GM12878 (cell line): ENCODE results near the gene TRAF3IP3. TPM values are rescaled to one million over a fixed set of nuclear protein-coding genes. Genes with fewer than 3 reads are reported as not detected.
A peak's percentile ranks its signal among the peaks of the same experiment; 100 is the strongest.

Source experiments
- ATAC-seq: fragments of 200-7000 bp; cut with Tn5 transposase; 3 replicates; pipeline ENCODE4 v1.9.1; 2020; ENCODE audit warnings: mild to moderate bottlenecking, moderate library complexity
- BruUV-seq: library from RNA; stranded (reverse); fragments of 400-500 nt; replicated peaks from 2 replicates; lab custom pipeline; 2021; lab: Mats Ljungman, UMichigan
- CTCF ChIA-PET: fragments of 300-600 bp; sonication (Branson Sonifier 250); formaldehyde crosslinking; extraction: SDS; loops from one replicate; lab custom pipeline; 2021; ENCODE audit warnings: inconsistent platforms; lab: Yijun Ruan, JAX
- POLR2A ChIA-PET: fragments of 350-600 bp; formaldehyde crosslinking; extraction: SDS; loops from one replicate; lab custom pipeline; 2021; ENCODE audit warnings: inconsistent platforms; lab: Charles Lee
- RAD21 ChIA-PET: fragments of 300-600 bp; sonication (Branson Sonifier 250); formaldehyde crosslinking; loops from one replicate; lab custom pipeline; 2023; ENCODE audit warnings: antibody characterized with exemption; ENCODE audit not compliant: unreplicated experiment; lab: Charles Lee
- SMC1A ChIA-PET: fragments of 300-600 bp; sonication (Branson Sonifier 250); formaldehyde crosslinking; loops from one replicate; lab custom pipeline; 2023; ENCODE audit not compliant: unreplicated experiment, uncharacterized antibody; lab: Charles Lee
- DNase-seq: peaks from one replicate; pipeline ENCODE4 v3.0.0-alpha.2; 2011; ENCODE audit warnings: low read depth, low spot score
- FAIRE-seq: peaks from 3 replicates; lab custom pipeline; 2011; peaks lifted over from hg19 to GRCh38; lab: Jason Lieb, UNC
- H2AFZ ChIP-seq: 2 replicates; pipeline ENCODE4 v1.6.0; 2011; ENCODE audit warnings: low read depth, low read length, control low read depth; ENCODE audit not compliant: control insufficient read depth
- H3K27ac ChIP-seq: 2 replicates; pipeline ENCODE4 v1.5.1; 2011; ENCODE audit warnings: control low read depth; ENCODE audit not compliant: control insufficient read depth, insufficient read depth
- H3K27me3 ChIP-seq, 2 experiments: replicated peaks in 1 of 2; 2 replicates each; pipeline versions ENCODE4 v1.6.0 to v1.6.1; 2011; ENCODE audit warnings: low read length in 1 of 2; ENCODE audit not compliant: control insufficient read depth in 2 of 2, insufficient read depth in 2 of 2
- H3K36me3 ChIP-seq, 2 experiments: 2 replicates each; pipeline ENCODE4 v1.5.1; 2011; ENCODE audit warnings: low read length in 1 of 2; ENCODE audit not compliant: control insufficient read depth in 2 of 2, insufficient read depth in 2 of 2
- H3K4me1 ChIP-seq: 2 replicates; pipeline ENCODE4 v1.6.1; 2011; ENCODE audit warnings: mild to moderate bottlenecking, low read length, moderate library complexity, mixed read lengths; ENCODE audit not compliant: control insufficient read depth, insufficient read depth
- H3K4me2 ChIP-seq: 2 replicates; pipeline ENCODE4 v1.6.0; 2011; ENCODE audit warnings: control low read depth; ENCODE audit not compliant: control insufficient read depth, insufficient read depth
- H3K4me3 ChIP-seq: fragments of 200-600 bp; sonication (generic); 2 replicates; pipeline ENCODE4 v1.5.1; 2016
- H3K79me2 ChIP-seq: 2 replicates; pipeline ENCODE4 v1.6.0; 2011; ENCODE audit warnings: low read length; ENCODE audit not compliant: control insufficient read depth, insufficient read depth
- H3K9ac ChIP-seq: 2 replicates; pipeline ENCODE4 v1.8.0; 2011; ENCODE audit warnings: low read length, control low read depth, mixed read lengths; ENCODE audit not compliant: control insufficient read depth, insufficient read depth
- H3K9me3 ChIP-seq: replicated peaks from 3 replicates; pipeline ENCODE4 v1.5.1; 2011; ENCODE audit warnings: mild to moderate bottlenecking, low read length; ENCODE audit not compliant: control insufficient read depth, insufficient read depth
- H4K20me1 ChIP-seq: 2 replicates; pipeline ENCODE4 v1.6.0; 2011; ENCODE audit not compliant: control insufficient read depth, insufficient read depth
- ATF2 ChIP-seq: IDR thresholded peaks from 2 replicates; pipeline ENCODE4 v1.6.1; 2012; ENCODE audit warnings: low read length, inconsistent platforms
- ATF7 ChIP-seq: fragments of 450-650 bp; IDR thresholded peaks from 2 replicates; pipeline ENCODE4 v1.6.1; 2016; ENCODE audit warnings: low read depth, mild to moderate bottlenecking
- BACH1 ChIP-seq: fragments of 450-650 bp; IDR thresholded peaks from 2 replicates; pipeline ENCODE4 v1.6.1; 2017; ENCODE audit warnings: mild to moderate bottlenecking, borderline replicate concordance
- DPF2 ChIP-seq: fragments of 450-650 bp; IDR thresholded peaks from 2 replicates; pipeline ENCODE4 v1.6.1; 2017; ENCODE audit warnings: mild to moderate bottlenecking
- ETV6 ChIP-seq, 2 experiments: fragments of 450-650 bp in 1 of 2; IDR thresholded peaks in 1 of 2; conservative IDR thresholded peaks in 1 of 2; 2 replicates each; pipeline ENCODE4 v1.6.1; 2014; ENCODE audit warnings: antibody characterized with exemption in 1 of 2, borderline replicate concordance in 1 of 2, low read depth in 1 of 2, mild to moderate bottlenecking in 1 of 2, moderate library complexity in 1 of 2
- IKZF1 ChIP-seq: fragments of 450-650 bp; conservative IDR thresholded peaks from 2 replicates; pipeline ENCODE4 v1.6.1; 2017; ENCODE audit warnings: antibody characterized with exemption, mild to moderate bottlenecking
- MEF2A ChIP-seq: IDR thresholded peaks from 2 replicates; pipeline ENCODE4 v1.6.1; 2011; ENCODE audit warnings: low read depth, mild to moderate bottlenecking, low read length, moderate library complexity; ENCODE audit not compliant: insufficient read depth
- MEF2B ChIP-seq: fragments of 450-650 bp; IDR thresholded peaks from 2 replicates; pipeline ENCODE4 v1.6.1; 2018; ENCODE audit warnings: mild to moderate bottlenecking, moderate library complexity; ENCODE audit not compliant: partially characterized antibody, poor library complexity, severe bottlenecking
- MTA3 ChIP-seq: IDR thresholded peaks from 2 replicates; pipeline ENCODE4 v1.6.1; 2012; ENCODE audit warnings: low read length, inconsistent platforms, borderline replicate concordance
- NR2F1 ChIP-seq: fragments of 450-650 bp; conservative IDR thresholded peaks from 2 replicates; pipeline ENCODE4 v1.6.1; 2017; ENCODE audit warnings: mild to moderate bottlenecking
- PKNOX1 ChIP-seq: fragments of 450-650 bp; IDR thresholded peaks from 2 replicates; pipeline ENCODE4 v1.6.1; 2016; ENCODE audit warnings: mild to moderate bottlenecking
- RUNX3 ChIP-seq: IDR thresholded peaks from 2 replicates; pipeline ENCODE4 v1.6.1; 2012; ENCODE audit warnings: low read length, inconsistent platforms
- STAT3 ChIP-seq: IDR thresholded peaks from 2 replicates; pipeline ENCODE4 v1.6.1; 2011; ENCODE audit warnings: low read depth, low read length, improper control_type of control experiment
- ZNF24 ChIP-seq: fragments of 450-650 bp; IDR thresholded peaks from 2 replicates; pipeline ENCODE4 v1.6.1; 2017; ENCODE audit warnings: antibody characterized with exemption, mild to moderate bottlenecking
- WGBS: methylation state at CpG from one replicate; pipeline ENCODE4 v1.1.6; 2016; ENCODE audit warnings: low lambda C conversion rate; ENCODE audit not compliant: insufficient replicate concordance, insufficient coverage; ENCODE audit errors: missing lambda C conversion rate; 5-methylcytosine and 5-hydroxymethylcytosine counted together
- in situ Hi-C: fragments of 300-500 bp; cut with MboI; formaldehyde crosslinking; loops from 9 replicates; pipeline ENCODE4 v1.14.3; 2018; ENCODE audit warnings: mixed read lengths
- intact Hi-C: fragments of 100-400 bp; cut with micrococcal nuclease; formaldehyde crosslinking; loops from one replicate; pipeline ENCODE4 v1.14.2; 2022; ENCODE audit not compliant: unreplicated experiment
- polyA plus RNA-seq, 11 experiments: library from polyadenylated mRNA; depleted of rRNA in 4 of 11; unstranded in 6 of 11; stranded (reverse) in 5 of 11; fragments of >200 nt; fragmentation: Nextera tagmentation in 4 of 11; fragmentation: Illumina TruSeq in 1 of 11; extraction: Ambion mirVana in 4 of 11; extraction: Trizol in 1 of 11; gene quantifications; 1 replicate in 1 of 11; 2 replicates in 10 of 11; pipeline versions ENCODE4 v1.2.1 to v1.2.3, GENCODE V29; 2011 to 2016; ENCODE audit warnings: inconsistent platforms in 2 of 11, missing spikeins in 2 of 11, low read depth in 1 of 11
- total RNA-seq, 4 experiments: library from RNA; depleted of rRNA in 3 of 4; stranded (reverse); fragments of >200 nt in 3 of 4; fragmentation: Illumina TruSeq in 1 of 4; extraction: Trizol in 1 of 4; gene quantifications; 2 replicates each; pipeline versions ENCODE4 v1.2.1 to v1.2.3, GENCODE V29; 2013 to 2021
- TF ChIP-seq, protein P1 (sequence below): fragments of 450-650 bp; IDR thresholded peaks from 2 replicates; pipeline ENCODE4 v1.6.1; 2017; ENCODE audit warnings: low read depth, mild to moderate bottlenecking, moderate library complexity

The TRAF3IP3 gene
- total and polyA plus RNA-seq, 10 of the 15 experiments (the other 5 are each of a cell fraction or from before 2014, with no cell fraction given): 61.6 to 121 (median 96.5) TPM

GRCh38 chr1:209723756-209724693 is 31.8 kb upstream of the TRAF3IP3 start:
- WGBS: 0% methylated on average over 3 of the region's 3 CpGs
- Histone ChIP-seq H4K20me1 (no peaks in the 10 kb centered on the region), H3K4me2 (no peak overlapping the region), H3K36me3 (no peaks in the 10 kb centered on the region), H3K27me3 (no peaks in the 10 kb centered on the region), H2AFZ (no peak overlapping the region), H3K4me1 (no peaks in the 10 kb centered on the region; the same call in 1 of the 2 replicates), H3K27ac (no peak overlapping the region), H3K9ac (no peak overlapping the region), H3K79me2 (no peaks in the 10 kb centered on the region), H3K4me3 (no peak overlapping the region), H3K9me3 (no peaks in the 10 kb centered on the region)
- no peak for DNase-seq
- peak; percentile 72 for ATAC-seq
- no peak for FAIRE-seq
- ChIA-PET CTCF (interaction anchor here (0.7 to 1.9 kb wide), 10 partner anchors 12 to 157 kb away, joined by 3 to 9 read pairs (median 3); no protein-coding TSS in a partner anchor), POLR2A (interaction anchor here (0.7 kb wide), 1 partner anchor 26 kb away, joined by 3 read pairs; no protein-coding TSS in a partner anchor), RAD21 (interaction anchor here (0.9 to 1.7 kb wide), 5 partner anchors 12 to 157 kb away, joined by 3 to 6 read pairs (median 5); no protein-coding TSS in a partner anchor), SMC1A (interaction anchor here (0.6 to 3.0 kb wide), 10 partner anchors 10 to 1759 kb away, joined by 3 to 14 read pairs (median 4); partner anchors contain the start of genes HSD11B1 and TRAF3IP3)
- intact Hi-C loops (no loop called here), in situ Hi-C loops (no loop called here)
- no TSS peak for BruUV-seq
- TF ChIP-seq MTA3 (0 out of 2 replicates have a peak, but pooled peaks have one; percentile 61), ATF2 (peak; percentile 47; the same call in 1 of the 2 replicates), MEF2A (0 out of 2 replicates have a peak, but pooled peaks have one; percentile 7), BACH1 (no peak), STAT3 (no peak), ETV6 (conservative IDR thresholded peaks at IDR 0.05 in 1 of 2, IDR thresholded peaks at IDR 0.05 in 1 of 2; ENCODE audit: borderline replicate concordance in 1 of 2, low read depth in 1 of 2) (no peak), DPF2 (peak; percentile 40; the same call in 1 of the 2 replicates), ATF7 (peak; percentile 43; the same call in 1 of the 2 replicates), ZNF24 (no peak), MEF2B (no peak), RUNX3 (peak; percentile 72), PKNOX1 (0 out of 2 replicates have a peak, but pooled peaks have one; percentile 11), NR2F1 (0 out of 2 replicates have a peak, but pooled peaks have one; percentile 28), IKZF1 (peak; percentile 87)
- TF ChIP-seq, protein P1, sequence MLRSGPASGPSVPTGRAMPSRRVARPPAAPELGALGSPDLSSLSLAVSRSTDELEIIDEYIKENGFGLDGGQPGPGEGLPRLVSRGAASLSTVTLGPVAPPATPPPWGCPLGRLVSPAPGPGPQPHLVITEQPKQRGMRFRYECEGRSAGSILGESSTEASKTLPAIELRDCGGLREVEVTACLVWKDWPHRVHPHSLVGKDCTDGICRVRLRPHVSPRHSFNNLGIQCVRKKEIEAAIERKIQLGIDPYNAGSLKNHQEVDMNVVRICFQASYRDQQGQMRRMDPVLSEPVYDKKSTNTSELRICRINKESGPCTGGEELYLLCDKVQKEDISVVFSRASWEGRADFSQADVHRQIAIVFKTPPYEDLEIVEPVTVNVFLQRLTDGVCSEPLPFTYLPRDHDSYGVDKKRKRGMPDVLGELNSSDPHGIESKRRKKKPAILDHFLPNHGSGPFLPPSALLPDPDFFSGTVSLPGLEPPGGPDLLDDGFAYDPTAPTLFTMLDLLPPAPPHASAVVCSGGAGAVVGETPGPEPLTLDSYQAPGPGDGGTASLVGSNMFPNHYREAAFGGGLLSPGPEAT: peak; percentile 35; the same call in 1 of the 2 replicates
